Neural cell (in vitro differentiated cells): ENCODE results near the gene NHEJ1. TPM values are rescaled to one million over a fixed set of nuclear protein-coding genes. Genes with fewer than 3 reads are reported as not detected.

ENCODE experiments used
- H2AFZ ChIP-seq: fragments of 200-600, 300-800 bp; sonication (generic), shearing (Covaris generic); 2 replicates; pipeline ENCODE4 v1.6.0; 2014; ENCODE audit warnings: low read depth, mild to moderate bottlenecking, antibody characterized with exemption, low read length, moderate library complexity
- H3F3A ChIP-seq: fragments of 200-600 bp; shearing (Covaris generic); 2 replicates; pipeline ENCODE4 v1.6.1; 2016; ENCODE audit warnings: mild to moderate bottlenecking, moderate library complexity, mixed read lengths, antibody characterized with exemption, low read length; ENCODE audit not compliant: insufficient read depth, poor library complexity, severe bottlenecking
- H3K27ac ChIP-seq: fragments of 200-600, 300-800 bp; sonication (generic), shearing (Covaris generic); 2 replicates; pipeline ENCODE4 v1.5.1; 2014; ENCODE audit warnings: mild to moderate bottlenecking, low read length, moderate library complexity
- H3K27me3 ChIP-seq: fragments of 300-800, 200-600 bp; sonication (generic), shearing (Covaris generic); 2 replicates; pipeline ENCODE4 v1.6.0; 2014; ENCODE audit warnings: mild to moderate bottlenecking, low read depth, low read length, moderate library complexity; ENCODE audit not compliant: insufficient read depth
- H3K36me3 ChIP-seq: fragments of 300-800, 200-600 bp; sonication (generic), shearing (Covaris generic); 2 replicates; pipeline ENCODE4 v1.5.1; 2014; ENCODE audit warnings: mild to moderate bottlenecking, antibody characterized with exemption, low read length, moderate library complexity; ENCODE audit not compliant: insufficient read depth
- H3K4me2 ChIP-seq: fragments of 300-800, 200-600 bp; sonication (generic), shearing (Covaris generic); 2 replicates; pipeline ENCODE4 v1.6.0; 2014; ENCODE audit warnings: mild to moderate bottlenecking, low read length
- H3K4me3 ChIP-seq: fragments of 300-800, 200-600 bp; sonication (generic), shearing (Covaris generic); 2 replicates; pipeline ENCODE4 v1.5.1; 2014; ENCODE audit warnings: mild to moderate bottlenecking, low read length, moderate library complexity
- H3K79me2 ChIP-seq: fragments of 200-600 bp; shearing (Covaris generic); replicated peaks from 2 replicates; pipeline ENCODE4 v1.6.0; 2014; ENCODE audit warnings: mild to moderate bottlenecking, low read length, moderate library complexity; ENCODE audit not compliant: insufficient read depth
- H3K9ac ChIP-seq: fragments of 300-800, 200-600 bp; sonication (generic), shearing (Covaris generic); 2 replicates; pipeline ENCODE4 v1.6.1; 2016; ENCODE audit warnings: mild to moderate bottlenecking, low read length, mixed read lengths
- H3K9me2 ChIP-seq: fragments of 200-600 bp; shearing (Covaris generic); 2 replicates; pipeline ENCODE4 v1.6.1; 2016; ENCODE audit warnings: mild to moderate bottlenecking, low read length, mixed read lengths; ENCODE audit not compliant: insufficient read depth
- H3K9me3 ChIP-seq: fragments of 200-600, 300-800 bp; sonication (generic), shearing (Covaris generic); 2 replicates; pipeline ENCODE4 v1.6.1; 2016; ENCODE audit warnings: mild to moderate bottlenecking, mixed run types, low read length, moderate library complexity, mixed read lengths
- H4K20me1 ChIP-seq: fragments of 200-600 bp; shearing (Covaris generic); 2 replicates; pipeline ENCODE4 v1.6.1; 2016; ENCODE audit warnings: mild to moderate bottlenecking, mixed run types; ENCODE audit not compliant: insufficient read depth
- CTCF ChIP-seq: fragments of 450-650 bp; IDR thresholded peaks from 2 replicates; pipeline ENCODE4 v1.5.1; 2014; ENCODE audit warnings: antibody characterized with exemption, mild to moderate bottlenecking, moderate library complexity; ENCODE audit not compliant: poor library complexity, severe bottlenecking
- EP300 ChIP-seq: fragments of 450-650 bp; conservative IDR thresholded peaks from 2 replicates; pipeline ENCODE4 v1.6.1; 2014; ENCODE audit warnings: antibody characterized with exemption, mild to moderate bottlenecking, moderate library complexity; ENCODE audit not compliant: poor library complexity, severe bottlenecking
- EZH2 ChIP-seq: fragments of 200-600, 300-800 bp; shearing (Covaris generic), sonication (generic); IDR thresholded peaks from 2 replicates; pipeline ENCODE4 v1.6.1; 2014; ENCODE audit warnings: antibody characterized with exemption, low read length, borderline replicate concordance, mild to moderate bottlenecking; ENCODE audit not compliant: insufficient read depth, poor library complexity, severe bottlenecking
- MXI1 ChIP-seq: fragments of 450-650 bp; conservative IDR thresholded peaks from 2 replicates; pipeline ENCODE4 v1.6.1; 2014; ENCODE audit warnings: antibody characterized with exemption, mild to moderate bottlenecking; ENCODE audit not compliant: poor library complexity, severe bottlenecking
- POLR2AphosphoS5 ChIP-seq: IDR thresholded peaks from 2 replicates; pipeline ENCODE4 v1.6.1; 2012
- RAD21 ChIP-seq: fragments of 450-650 bp; conservative IDR thresholded peaks from 2 replicates; pipeline ENCODE4 v1.6.1; 2014; ENCODE audit warnings: antibody characterized with exemption, mild to moderate bottlenecking, moderate library complexity
- SMC3 ChIP-seq: fragments of 450-650 bp; conservative IDR thresholded peaks from 2 replicates; pipeline ENCODE4 v1.6.1; 2014; ENCODE audit warnings: antibody characterized with exemption, mild to moderate bottlenecking, moderate library complexity; ENCODE audit not compliant: poor library complexity
- TAF1 ChIP-seq: IDR thresholded peaks from 2 replicates; pipeline ENCODE4 v1.6.1; 2012; ENCODE audit warnings: low read depth
- polyA plus RNA-seq: library from polyadenylated mRNA; depleted of rRNA; stranded (reverse); fragments of >200 nt; gene quantifications from 2 replicates; pipeline ENCODE4 v1.2.3, GENCODE V29; 2014
- TF ChIP-seq, protein P1 (sequence below): IDR thresholded peaks from 2 replicates; pipeline ENCODE4 v1.6.1; 2012; ENCODE audit warnings: borderline replicate concordance

NHEJ1 gene
- polyA plus RNA-seq, 1 donor from 2014 or later, result 12.7 TPM

GRCh38 chr2:219169930-219170654 is 9.5 kb upstream of the NHEJ1 start, which contains the start of gene SLC23A3:
Gene SLC23A3, minus strand, starts transcription at chr2:219170029. Its CDS starts 45 bp downstream, at chr2:219169984.
- Histone ChIP-seq H3K4me3 (no peak within 1 kb of the TSS), H3K27ac (no peak within 1 kb of the TSS), H3K36me3 (no peaks in the 10 kb centered on the region), H4K20me1 (no peaks in the 10 kb centered on the region), H3K9ac (no peak within 1 kb of the TSS), H3F3A (no peaks in the 10 kb centered on the region), H3K4me2 (no peak within 1 kb of the TSS), H3K9me3 (no peaks in the 10 kb centered on the region), H3K9me2 (no peaks in the 10 kb centered on the region), H3K79me2 (no peaks in the 10 kb centered on the region), H3K27me3 (no peaks in the 10 kb centered on the region), H2AFZ (no peak within 1 kb of the TSS)
- no peak for TF ChIP-seq MXI1
- TF ChIP-seq RAD21, result no peak
- TF ChIP-seq EP300, result no peak
- no peak for TF ChIP-seq EZH2
- TF ChIP-seq, protein P1, sequence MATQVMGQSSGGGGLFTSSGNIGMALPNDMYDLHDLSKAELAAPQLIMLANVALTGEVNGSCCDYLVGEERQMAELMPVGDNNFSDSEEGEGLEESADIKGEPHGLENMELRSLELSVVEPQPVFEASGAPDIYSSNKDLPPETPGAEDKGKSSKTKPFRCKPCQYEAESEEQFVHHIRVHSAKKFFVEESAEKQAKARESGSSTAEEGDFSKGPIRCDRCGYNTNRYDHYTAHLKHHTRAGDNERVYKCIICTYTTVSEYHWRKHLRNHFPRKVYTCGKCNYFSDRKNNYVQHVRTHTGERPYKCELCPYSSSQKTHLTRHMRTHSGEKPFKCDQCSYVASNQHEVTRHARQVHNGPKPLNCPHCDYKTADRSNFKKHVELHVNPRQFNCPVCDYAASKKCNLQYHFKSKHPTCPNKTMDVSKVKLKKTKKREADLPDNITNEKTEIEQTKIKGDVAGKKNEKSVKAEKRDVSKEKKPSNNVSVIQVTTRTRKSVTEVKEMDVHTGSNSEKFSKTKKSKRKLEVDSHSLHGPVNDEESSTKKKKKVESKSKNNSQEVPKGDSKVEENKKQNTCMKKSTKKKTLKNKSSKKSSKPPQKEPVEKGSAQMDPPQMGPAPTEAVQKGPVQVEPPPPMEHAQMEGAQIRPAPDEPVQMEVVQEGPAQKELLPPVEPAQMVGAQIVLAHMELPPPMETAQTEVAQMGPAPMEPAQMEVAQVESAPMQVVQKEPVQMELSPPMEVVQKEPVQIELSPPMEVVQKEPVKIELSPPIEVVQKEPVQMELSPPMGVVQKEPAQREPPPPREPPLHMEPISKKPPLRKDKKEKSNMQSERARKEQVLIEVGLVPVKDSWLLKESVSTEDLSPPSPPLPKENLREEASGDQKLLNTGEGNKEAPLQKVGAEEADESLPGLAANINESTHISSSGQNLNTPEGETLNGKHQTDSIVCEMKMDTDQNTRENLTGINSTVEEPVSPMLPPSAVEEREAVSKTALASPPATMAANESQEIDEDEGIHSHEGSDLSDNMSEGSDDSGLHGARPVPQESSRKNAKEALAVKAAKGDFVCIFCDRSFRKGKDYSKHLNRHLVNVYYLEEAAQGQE, result no peak
- no peak for TF ChIP-seq CTCF
- no peak for TF ChIP-seq POLR2AphosphoS5
- no peak for TF ChIP-seq SMC3
- no peak for TF ChIP-seq TAF1

- Histone ChIP-seq H3K4me2 (no peak overlapping the region), H2AFZ (no peak overlapping the region), H3K27me3 (no peaks in the 10 kb centered on the region), H3K9ac (no peak overlapping the region), H3K4me3 (no peak overlapping the region), H3K36me3 (no peaks in the 10 kb centered on the region), H3F3A (no peaks in the 10 kb centered on the region), H3K27ac (no peak overlapping the region), H3K9me3 (no peaks in the 10 kb centered on the region), H3K79me2 (no peaks in the 10 kb centered on the region), H4K20me1 (no peaks in the 10 kb centered on the region), H3K9me2 (no peaks in the 10 kb centered on the region)
- TF ChIP-seq MXI1 (no peak), EZH2 (no peak), RAD21 (no peak), EP300 (no peak), CTCF (no peak), SMC3 (no peak), TAF1 (no peak), POLR2AphosphoS5 (no peak)
- TF ChIP-seq, protein P1, result no peak
Measured at GRCh38 chr2:219168932-219169331, 8.3 kb upstream of the NHEJ1 start.
